ENCODE measurements around the gene ZNF701. TPM values are rescaled to one million over a fixed set of nuclear protein-coding genes. Genes with fewer than 3 reads are reported as not detected.
"Not testable (repeated sequence)": the region's sequence is repeated elsewhere in the genome, so short reads cannot be mapped to it uniquely, and the experiment has no call there.

The ZNF701 gene
- total RNA-seq, 2 experiments from 2014 or later = 18.1 to 25.5 TPM

DNA sequence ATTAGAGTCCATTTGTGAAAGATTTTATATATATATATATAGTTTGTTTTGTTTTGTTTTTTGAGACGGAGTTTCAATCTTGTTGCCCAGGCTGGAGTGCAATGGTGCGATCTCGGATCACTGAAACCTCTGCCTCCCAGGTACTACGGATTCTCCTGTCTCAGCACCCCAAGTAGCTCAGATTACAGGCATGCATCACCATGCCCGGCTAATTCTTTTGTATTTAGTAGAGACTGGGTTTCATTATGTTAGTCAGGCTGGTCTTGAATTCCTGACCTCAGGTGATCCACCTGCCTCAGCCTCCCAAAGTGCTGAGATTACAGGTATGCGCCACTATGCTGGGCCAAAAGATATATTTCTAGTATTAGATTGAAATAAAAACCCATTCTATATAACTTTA, 4.0 kb upstream of the ZNF701 start:
- no peak for DNase-seq (ENCODE audit: low spot score)
- H4K20me1 ChIP-seq (ENCODE audit: insufficient read depth, low read length) = no peaks in the 10 kb centered on the region
- no peaks in the 10 kb centered on the region for H3K9me3 ChIP-seq (ENCODE audit: low read length)
- H3K79me2 ChIP-seq (ENCODE audit: insufficient read depth, low read depth, low read length) = peaks cover 5% of the 10 kb centered on the region; the same call in 1 of the 2 replicates
- H3K27ac ChIP-seq (ENCODE audit: low read depth, low read length, poor library complexity, severe bottlenecking) = no peak overlapping the region
- BruUV-seq (replicated peaks) = no TSS peak
- POLR2A ChIA-PET = no interaction called here
- no peak overlapping the region for H2AFZ ChIP-seq (ENCODE audit: low read length)
- no peak overlapping the region for H3K4me3 ChIP-seq (ENCODE audit: low read depth, low read length, poor library complexity, severe bottlenecking)
- CTCF ChIA-PET (ENCODE audit: unreplicated experiment) = no interaction called here
- H3K9me2 ChIP-seq (ENCODE audit: insufficient read depth, low read length) = no peaks in the 10 kb centered on the region
- H3K4me2 ChIP-seq (ENCODE audit: low read length) = no peak overlapping the region
- H3K36me3 ChIP-seq (ENCODE audit: insufficient read depth, low read length) = peaks cover 35% of the 10 kb centered on the region
- intact Hi-C loops (cut with micrococcal nuclease; ENCODE audit: unreplicated experiment) = no loop called here
- TF ChIP-seq, protein P1, sequence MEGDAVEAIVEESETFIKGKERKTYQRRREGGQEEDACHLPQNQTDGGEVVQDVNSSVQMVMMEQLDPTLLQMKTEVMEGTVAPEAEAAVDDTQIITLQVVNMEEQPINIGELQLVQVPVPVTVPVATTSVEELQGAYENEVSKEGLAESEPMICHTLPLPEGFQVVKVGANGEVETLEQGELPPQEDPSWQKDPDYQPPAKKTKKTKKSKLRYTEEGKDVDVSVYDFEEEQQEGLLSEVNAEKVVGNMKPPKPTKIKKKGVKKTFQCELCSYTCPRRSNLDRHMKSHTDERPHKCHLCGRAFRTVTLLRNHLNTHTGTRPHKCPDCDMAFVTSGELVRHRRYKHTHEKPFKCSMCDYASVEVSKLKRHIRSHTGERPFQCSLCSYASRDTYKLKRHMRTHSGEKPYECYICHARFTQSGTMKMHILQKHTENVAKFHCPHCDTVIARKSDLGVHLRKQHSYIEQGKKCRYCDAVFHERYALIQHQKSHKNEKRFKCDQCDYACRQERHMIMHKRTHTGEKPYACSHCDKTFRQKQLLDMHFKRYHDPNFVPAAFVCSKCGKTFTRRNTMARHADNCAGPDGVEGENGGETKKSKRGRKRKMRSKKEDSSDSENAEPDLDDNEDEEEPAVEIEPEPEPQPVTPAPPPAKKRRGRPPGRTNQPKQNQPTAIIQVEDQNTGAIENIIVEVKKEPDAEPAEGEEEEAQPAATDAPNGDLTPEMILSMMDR (conservative IDR thresholded peaks at IDR 0.05; ENCODE audit: low read length) = no peak
- TF ChIP-seq EZH2phosphoT487 (IDR thresholded peaks at IDR 0.05; ENCODE audit: borderline replicate concordance, low read depth, low read length) = no peak
- peaks cover 7% of the 10 kb centered on the region for H3K4me1 ChIP-seq (ENCODE audit: insufficient read depth, low read length, poor library complexity, severe bottlenecking)

- Histone ChIP-seq H3K9me2 (ENCODE audit: insufficient read depth, low read length) (no peaks in the 10 kb centered on the region), H3K4me1 (ENCODE audit: insufficient read depth, low read length, poor library complexity, severe bottlenecking) (peaks cover 11% of the 10 kb centered on the region), H3K4me2 (ENCODE audit: low read length) (no peak overlapping the region), H3K36me3 (ENCODE audit: insufficient read depth, low read length) (peaks cover 31% of the 10 kb centered on the region), H3K9me3 (ENCODE audit: low read length) (no peaks in the 10 kb centered on the region), H3K4me3 (ENCODE audit: low read depth, low read length, poor library complexity, severe bottlenecking) (no peak overlapping the region), H4K20me1 (ENCODE audit: insufficient read depth, low read length) (no peaks in the 10 kb centered on the region), H2AFZ (ENCODE audit: low read length) (no peak overlapping the region), H3K27ac (ENCODE audit: low read depth, low read length, poor library complexity, severe bottlenecking) (no peak overlapping the region), H3K79me2 (ENCODE audit: insufficient read depth, low read depth, low read length) (peaks cover 9% of the 10 kb centered on the region; the same call in 1 of the 2 replicates)
- DNase-seq (ENCODE audit: low spot score) = no peak
- TF ChIP-seq, protein P1 (conservative IDR thresholded peaks at IDR 0.05; ENCODE audit: low read length) = no peak
- no peak for TF ChIP-seq EZH2phosphoT487 (IDR thresholded peaks at IDR 0.05; ENCODE audit: borderline replicate concordance, low read depth, low read length)
- CTCF ChIA-PET (ENCODE audit: unreplicated experiment) = no interaction called here
- POLR2A ChIA-PET = no interaction called here
- BruUV-seq (replicated peaks) = no TSS peak
- intact Hi-C loops (cut with micrococcal nuclease; ENCODE audit: unreplicated experiment) = no loop called here
These were observed 3.5 kb upstream of the ZNF701 start for GRCh38 chr19:52566588-52566987.

GRCh38 chr19:52567921-52568320, 2.2 kb upstream of the ZNF701 start:
- H3K4me3 ChIP-seq (ENCODE audit: low read depth, low read length, poor library complexity, severe bottlenecking) = no peak overlapping the region
- peaks cover 12% of the 10 kb centered on the region for H3K4me1 ChIP-seq (ENCODE audit: insufficient read depth, low read length, poor library complexity, severe bottlenecking)
- DNase-seq (ENCODE audit: low spot score) = no peak
- H3K36me3 ChIP-seq (ENCODE audit: insufficient read depth, low read length) = peaks cover 29% of the 10 kb centered on the region
- no TSS peak for BruUV-seq (replicated peaks)
- no peak overlapping the region for H3K27ac ChIP-seq (ENCODE audit: low read depth, low read length, poor library complexity, severe bottlenecking)
- H4K20me1 ChIP-seq (ENCODE audit: insufficient read depth, low read length) = no peaks in the 10 kb centered on the region
- TF ChIP-seq, protein P1 (conservative IDR thresholded peaks at IDR 0.05; ENCODE audit: low read length) = no peak
- no peak for TF ChIP-seq EZH2phosphoT487 (IDR thresholded peaks at IDR 0.05; ENCODE audit: borderline replicate concordance, low read depth, low read length)
- H3K9me2 ChIP-seq (ENCODE audit: insufficient read depth, low read length) = no peaks in the 10 kb centered on the region
- H3K9me3 ChIP-seq (ENCODE audit: low read length) = no peaks in the 10 kb centered on the region
- intact Hi-C loops (cut with micrococcal nuclease; ENCODE audit: unreplicated experiment) = no loop called here
- no peak overlapping the region for H2AFZ ChIP-seq (ENCODE audit: low read length)
- H3K4me2 ChIP-seq (ENCODE audit: low read length) = no peak overlapping the region
- POLR2A ChIA-PET = no interaction called here
- CTCF ChIA-PET (ENCODE audit: unreplicated experiment) = no interaction called here
- peaks cover 21% of the 10 kb centered on the region; the same call in 1 of the 2 replicates for H3K79me2 ChIP-seq (ENCODE audit: insufficient read depth, low read depth, low read length)

DNA sequence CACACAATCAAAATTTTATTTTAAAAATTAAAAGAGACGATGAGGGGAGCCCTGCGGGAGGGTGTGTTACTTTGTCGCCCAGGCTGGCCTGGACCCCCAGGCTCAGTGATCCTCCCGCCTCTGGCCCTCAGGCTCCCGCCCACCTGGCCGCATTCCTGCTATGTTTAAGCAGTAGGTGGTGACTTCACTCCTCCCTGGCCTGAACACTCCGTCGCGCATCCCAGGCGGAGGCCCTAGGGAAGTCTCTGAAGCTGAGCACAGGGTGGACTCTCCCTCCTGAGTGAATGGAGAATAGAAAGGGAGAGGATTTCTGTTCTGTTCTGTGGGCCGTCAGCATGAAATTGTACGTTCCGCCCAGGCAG, 468 bp upstream of the ZNF701 start:
- CTCF ChIA-PET (ENCODE audit: unreplicated experiment); intact Hi-C loops (cut with micrococcal nuclease; ENCODE audit: unreplicated experiment); POLR2A ChIA-PET; H3K9me3 ChIP-seq (ENCODE audit: low read length); H4K20me1 ChIP-seq (ENCODE audit: insufficient read depth, low read length); DNase-seq (ENCODE audit: low spot score); H3K27ac ChIP-seq (ENCODE audit: low read depth, low read length, poor library complexity, severe bottlenecking); H3K9me2 ChIP-seq (ENCODE audit: insufficient read depth, low read length); BruUV-seq (replicated peaks): not testable (repeated sequence)
- Histone ChIP-seq H3K4me2 (ENCODE audit: low read length) (peak overlapping the region; percentile 89), H3K79me2 (ENCODE audit: insufficient read depth, low read depth, low read length) (peaks cover 24% of the 10 kb centered on the region; the same call in 1 of the 2 replicates), H2AFZ (ENCODE audit: low read length) (peak overlapping the region; percentile 90; the same call in 1 of the 2 replicates), H3K4me3 (ENCODE audit: low read depth, low read length, poor library complexity, severe bottlenecking) (peak overlapping the region; percentile 88), H3K36me3 (ENCODE audit: insufficient read depth, low read length) (peaks cover 29% of the 10 kb centered on the region), H3K4me1 (ENCODE audit: insufficient read depth, low read length, poor library complexity, severe bottlenecking) (peaks cover 12% of the 10 kb centered on the region)
